ENCODE data around the gene ADGRB3.

ADGRB3 gene

DNA sequence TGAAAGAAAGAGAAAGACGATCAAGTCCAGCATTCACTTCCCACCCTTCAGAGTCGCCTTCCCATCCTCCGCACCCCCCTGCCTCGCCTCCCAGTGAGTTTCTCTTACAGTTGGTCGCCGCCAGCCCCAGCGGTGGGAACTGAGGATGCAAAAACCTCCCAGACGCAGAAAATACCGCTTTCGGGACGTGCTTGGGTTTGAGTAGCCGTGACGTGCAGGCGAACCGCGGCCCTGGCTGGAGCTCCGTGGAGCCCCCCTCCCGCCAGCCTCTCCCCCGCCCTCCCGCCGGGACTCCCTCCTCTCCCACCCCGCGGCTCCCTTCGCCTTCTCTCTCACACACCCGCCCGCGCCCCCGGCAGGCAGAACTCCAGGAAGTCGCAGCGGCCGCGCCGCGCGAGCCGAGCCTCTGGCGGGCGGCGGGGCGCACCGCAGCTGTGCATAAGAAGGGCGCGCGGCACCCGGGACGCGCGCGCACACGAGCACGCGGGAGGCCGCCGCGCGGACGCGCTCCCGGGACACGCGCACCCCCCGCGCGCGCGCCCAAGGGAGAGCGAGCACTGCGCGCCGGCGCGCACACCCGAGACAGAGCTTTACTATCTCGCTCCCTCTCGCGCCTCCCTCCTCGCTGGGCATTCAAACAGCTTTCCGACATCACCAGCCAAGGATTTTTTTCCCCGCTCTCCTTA is at the start of gene ADGRB3:
Gene ADGRB3, plus strand, starts transcription at position 557 of the 686 bp plus-strand sequence. CDS start 3,394 bp downstream, outside the sequence.
- DNase-seq (ENCODE audit: low read depth) = peak; percentile 62
- peak within 1 kb of the TSS; percentile 65 for H3K4me3 ChIP-seq (ENCODE audit: low read depth, low read length)

DNA sequence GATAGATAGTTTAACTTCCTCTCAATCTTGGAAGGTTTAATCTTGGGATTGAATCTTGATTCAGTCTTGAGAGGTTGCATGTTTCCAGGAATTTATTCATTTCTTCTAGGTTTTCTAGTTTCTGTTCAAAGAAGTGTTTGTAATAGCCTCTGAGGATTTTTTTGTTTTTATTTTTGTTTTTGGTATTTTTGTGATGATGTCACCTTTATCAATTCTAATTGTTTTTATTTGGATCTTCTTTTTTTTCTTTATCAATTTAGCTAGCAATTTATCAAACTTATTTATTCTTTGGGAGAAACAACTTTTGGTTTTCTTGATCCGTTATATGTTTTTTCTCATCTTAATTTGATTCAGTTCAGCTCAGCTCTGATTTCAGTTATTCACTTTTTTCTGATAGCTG is 41.5 kb upstream of the ADGRB3 start:
- no peak for DNase-seq (ENCODE audit: low read depth)
- no peak overlapping the region for H3K4me3 ChIP-seq (ENCODE audit: low read depth, low read length)

DNA sequence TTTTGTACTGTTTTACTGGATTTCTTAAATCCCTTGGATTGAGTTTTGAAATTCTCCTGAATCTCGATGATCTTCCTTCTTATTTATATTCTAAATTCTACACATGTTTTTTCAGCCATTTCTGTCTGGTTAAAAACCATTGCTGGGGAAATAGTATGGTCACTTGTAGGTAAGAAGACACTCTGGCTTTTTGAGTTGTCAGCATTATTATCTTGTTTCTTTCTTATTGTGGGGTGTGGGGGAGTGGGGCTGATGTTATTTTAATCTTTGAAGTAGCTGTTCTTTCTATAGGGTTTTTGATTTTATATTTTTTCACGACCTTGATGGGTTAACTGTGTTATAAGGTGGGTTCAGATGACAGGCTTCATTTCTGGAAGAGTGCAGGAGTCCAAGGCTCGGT is 37.4 kb upstream of the ADGRB3 start:
- no peak for DNase-seq (ENCODE audit: low read depth)
- H3K4me3 ChIP-seq (ENCODE audit: low read depth, low read length) = no peak overlapping the region

DNA sequence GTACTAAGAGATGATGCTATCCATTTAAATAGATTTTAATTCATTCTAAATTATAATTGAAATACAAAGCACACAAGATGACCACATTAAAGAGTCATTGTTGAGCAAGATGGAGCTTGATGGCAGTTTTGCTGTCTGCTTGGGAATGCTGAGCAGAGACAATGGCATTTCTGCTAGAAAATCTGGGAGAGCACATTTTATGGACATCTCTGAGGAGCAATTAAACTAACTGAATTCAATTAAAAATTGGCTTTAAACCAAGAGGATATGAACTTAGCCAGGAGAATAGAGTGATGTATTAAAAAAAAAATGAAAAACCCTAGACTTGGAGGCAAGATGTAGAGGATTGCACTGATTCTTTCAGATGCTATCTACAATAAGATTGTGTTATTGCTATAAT is 19.1 kb upstream of the ADGRB3 start:
- no peak for DNase-seq (ENCODE audit: low read depth)
- no peak overlapping the region for H3K4me3 ChIP-seq (ENCODE audit: low read depth, low read length)

DNA sequence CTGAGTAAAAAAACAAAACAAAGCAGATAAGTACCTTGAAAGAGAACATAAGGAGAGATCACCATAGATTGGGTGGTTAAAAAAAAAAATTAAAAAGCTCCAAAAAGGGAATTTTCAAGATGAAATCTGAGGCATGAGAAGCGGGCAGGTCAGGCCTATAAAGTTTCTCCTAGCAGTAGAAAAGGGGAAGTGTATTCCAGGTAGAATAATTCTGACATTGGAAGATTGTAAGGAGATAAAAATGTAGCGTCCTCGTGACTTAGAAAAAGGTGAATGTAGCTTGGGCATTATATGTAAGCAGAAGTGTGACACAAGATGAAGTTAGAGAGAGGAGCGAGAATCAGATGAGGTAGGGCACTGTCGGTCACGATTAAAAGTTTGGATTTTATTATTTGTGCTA is 9.1 kb upstream of the ADGRB3 start:
- DNase-seq (ENCODE audit: low read depth) = no peak

DNA sequence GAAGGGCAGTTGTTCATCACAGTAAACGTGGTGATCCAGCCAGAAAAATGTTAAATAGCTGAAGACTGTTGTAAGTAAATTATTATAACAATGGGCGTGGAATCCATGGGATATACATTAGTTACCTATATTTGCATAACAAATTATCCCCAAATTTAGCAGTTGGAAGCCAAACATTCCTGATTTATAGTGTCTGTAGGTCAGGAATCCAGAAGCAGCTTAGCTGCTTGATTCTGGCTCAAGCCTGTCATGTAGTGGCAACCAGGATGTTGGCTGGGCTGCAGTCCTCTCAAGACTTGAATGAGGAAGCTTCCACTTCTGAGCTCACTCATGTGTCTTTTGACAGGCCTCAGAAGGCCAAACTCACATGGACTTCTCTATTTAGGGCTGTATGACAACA is 6.9 kb upstream of the ADGRB3 start:
- DNase-seq (ENCODE audit: low read depth) = no peak
- H3K4me3 ChIP-seq (ENCODE audit: low read depth, low read length) = no peak overlapping the region

More for the DNA sequence above, 9.1 kb upstream of the ADGRB3 start:
- no peak overlapping the region for H3K4me3 ChIP-seq (ENCODE audit: low read depth, low read length)

DNA sequence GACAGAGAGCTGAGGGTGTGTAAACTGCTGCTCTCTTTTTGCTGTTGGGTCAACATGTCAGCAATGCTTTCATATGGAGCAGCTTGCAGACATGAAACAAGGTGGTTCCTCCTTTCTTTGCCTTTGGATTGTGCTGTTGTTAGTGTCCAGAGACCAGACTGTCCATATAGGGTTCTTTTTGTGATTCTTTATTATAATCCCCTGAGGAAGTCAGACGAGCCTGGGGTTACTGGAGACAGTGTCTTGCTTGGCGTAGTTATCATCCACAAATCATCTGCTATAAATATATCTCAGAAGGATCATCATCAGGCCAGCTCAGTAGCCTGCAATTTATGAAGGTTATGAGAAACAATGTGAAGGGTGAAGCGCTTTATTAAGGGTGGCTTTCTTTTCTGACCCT is 2.3 kb upstream of the ADGRB3 start:
- no peak for DNase-seq (ENCODE audit: low read depth)
- no peak overlapping the region for H3K4me3 ChIP-seq (ENCODE audit: low read depth, low read length)

DNA sequence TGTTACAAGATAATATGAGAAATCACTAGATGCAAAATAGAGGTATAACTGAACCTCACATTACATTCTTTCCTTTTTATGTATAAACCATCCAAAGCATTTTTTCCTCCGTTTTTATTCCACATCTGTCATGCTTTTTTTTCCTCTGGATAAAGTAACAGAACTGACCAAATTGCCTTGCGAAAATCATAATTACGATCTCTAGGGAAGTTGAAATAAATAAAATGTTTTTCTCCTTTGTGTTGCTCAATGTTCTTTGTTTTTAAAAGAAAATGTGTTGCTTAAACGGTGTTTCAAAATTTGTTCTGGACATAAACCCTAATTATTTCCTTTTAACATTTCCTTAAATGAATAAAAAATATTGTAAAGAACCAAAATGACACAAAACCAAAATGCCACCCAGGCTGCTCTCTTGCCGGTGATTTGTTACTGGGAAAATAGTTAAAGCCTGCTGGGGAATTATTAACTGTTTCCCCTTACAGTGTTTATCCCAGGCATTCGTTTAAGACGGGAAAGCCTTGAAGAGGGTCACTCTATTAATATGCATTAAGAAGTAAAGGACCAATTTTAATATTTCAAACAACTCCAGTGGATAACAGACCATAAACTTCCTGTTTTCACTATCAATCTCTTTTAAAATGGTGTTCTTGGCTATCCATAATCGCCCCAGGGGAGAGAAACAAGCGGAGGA is 1.7 kb upstream of the ADGRB3 start:
- no peak overlapping the region for H3K4me3 ChIP-seq (ENCODE audit: low read depth, low read length)
- DNase-seq (ENCODE audit: low read depth) = no peak

DNA sequence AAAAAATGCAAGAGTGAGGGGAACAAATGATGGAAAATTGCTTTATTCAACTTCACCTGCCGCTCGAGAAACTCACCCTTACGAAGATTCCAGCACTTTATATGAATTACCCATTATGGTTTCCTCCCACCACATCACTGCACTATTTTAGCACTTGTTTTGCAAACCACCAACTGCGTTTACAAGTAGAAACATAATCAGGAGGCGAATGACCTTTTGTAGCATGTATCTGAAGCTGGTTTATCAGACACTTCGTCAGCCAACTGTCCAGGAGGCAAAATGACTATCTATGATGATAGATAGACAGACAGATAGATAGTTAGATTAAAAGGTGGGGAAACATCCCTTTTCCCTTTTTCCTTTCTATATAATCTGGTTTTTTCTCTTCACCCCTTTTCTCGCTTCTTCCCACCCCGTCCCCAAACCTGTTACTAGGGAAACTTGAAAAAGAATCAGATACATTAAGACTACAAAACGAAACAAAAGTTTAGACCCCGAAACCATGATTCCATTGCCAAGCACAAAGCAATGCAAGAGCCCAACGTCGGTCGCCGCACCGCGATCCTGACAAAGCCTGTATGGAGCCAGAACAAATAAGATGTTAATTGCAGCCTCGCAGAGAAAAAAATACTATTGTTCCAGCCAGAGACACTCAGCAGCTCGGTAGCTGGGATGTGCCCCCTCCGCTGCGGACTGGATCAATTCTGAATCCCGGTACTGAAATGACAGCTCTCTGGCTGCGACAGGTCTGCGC is 933 bp upstream of the ADGRB3 start:
- no peak for DNase-seq (ENCODE audit: low read depth)
- H3K4me3 ChIP-seq (ENCODE audit: low read depth, low read length) = peak overlapping the region; percentile 65

DNA sequence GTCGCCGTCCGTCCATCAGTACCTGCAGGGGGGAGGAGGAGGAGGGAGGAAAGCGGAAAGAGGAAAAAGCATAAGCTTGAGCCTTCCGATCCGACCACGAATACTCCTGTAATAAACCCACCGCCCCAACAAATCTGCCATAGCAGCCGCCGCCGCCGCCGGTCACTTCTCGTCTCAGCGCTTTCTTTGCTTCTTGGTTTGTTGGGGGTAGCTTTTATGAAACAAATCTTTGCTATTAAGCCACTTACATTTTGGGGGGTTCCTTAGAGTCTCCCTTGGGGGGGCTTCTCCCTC is 277 bp downstream of the ADGRB3 start:
- peak overlapping the region; percentile 65 for H3K4me3 ChIP-seq (ENCODE audit: low read depth, low read length)
- no peak for DNase-seq (ENCODE audit: low read depth)

DNA sequence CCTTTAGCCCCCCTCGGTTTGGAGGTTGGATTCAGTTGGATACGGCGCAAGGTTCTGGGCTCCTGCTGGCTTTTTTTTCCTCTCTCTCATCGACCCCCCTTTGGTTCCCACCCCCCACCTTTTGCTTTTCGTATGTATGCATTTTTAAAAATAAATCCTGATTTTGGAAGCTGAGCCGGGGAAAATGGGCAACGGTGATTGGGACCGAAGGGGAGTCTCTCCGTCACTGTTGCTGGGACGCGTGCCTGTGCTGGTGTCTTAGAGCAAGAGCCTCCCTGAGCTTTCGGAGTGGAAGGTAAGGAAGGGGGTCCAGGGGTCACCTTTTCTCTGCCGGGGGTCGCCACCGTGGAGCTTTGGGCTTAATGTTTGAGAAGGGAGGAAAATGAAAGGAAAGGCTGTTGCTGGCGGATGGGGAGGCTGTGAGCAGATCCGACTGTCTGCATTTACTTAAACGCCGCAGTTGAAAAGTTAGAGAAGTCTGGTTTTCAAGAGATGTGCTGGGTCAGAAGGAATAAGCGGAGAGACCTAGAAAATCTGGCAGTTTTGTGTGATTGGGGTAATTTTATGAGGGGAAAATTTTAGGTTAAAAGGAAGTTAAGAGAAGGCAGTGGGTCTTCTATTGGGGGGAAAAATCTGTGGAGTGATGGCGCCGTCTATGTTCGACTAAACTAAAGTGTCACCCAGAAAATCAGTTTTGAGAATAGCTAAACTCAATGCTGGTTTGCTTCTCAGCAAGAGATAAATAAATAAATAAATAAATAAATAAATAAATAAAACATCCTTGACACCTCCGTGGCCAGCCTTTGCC is 828 bp downstream of the ADGRB3 start:
- DNase-seq (ENCODE audit: low read depth) = no peak
- H3K4me3 ChIP-seq (ENCODE audit: low read depth, low read length) = peak overlapping the region; percentile 65

DNA sequence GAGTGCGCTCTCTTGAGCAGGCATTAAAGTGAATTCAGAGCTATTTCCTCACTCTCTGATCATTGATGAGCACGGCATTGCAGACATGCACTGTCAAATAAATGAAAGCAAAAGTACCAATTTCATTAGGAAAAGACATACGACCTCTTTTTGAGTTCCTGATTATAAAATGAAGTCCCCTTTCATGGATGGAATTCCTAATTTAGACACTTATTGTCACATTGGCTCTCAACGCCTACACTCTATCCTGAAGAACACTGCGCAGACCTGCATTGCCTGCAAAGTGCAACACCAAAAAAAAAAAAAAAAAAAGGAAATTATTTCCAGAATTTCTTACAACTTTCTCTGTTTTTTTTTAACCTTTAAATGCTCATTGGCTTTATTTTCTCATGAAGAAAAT is 1.6 kb downstream of the ADGRB3 start:
- peak overlapping the region; percentile 65 for H3K4me3 ChIP-seq (ENCODE audit: low read depth, low read length)
- DNase-seq (ENCODE audit: low read depth) = no peak

DNA sequence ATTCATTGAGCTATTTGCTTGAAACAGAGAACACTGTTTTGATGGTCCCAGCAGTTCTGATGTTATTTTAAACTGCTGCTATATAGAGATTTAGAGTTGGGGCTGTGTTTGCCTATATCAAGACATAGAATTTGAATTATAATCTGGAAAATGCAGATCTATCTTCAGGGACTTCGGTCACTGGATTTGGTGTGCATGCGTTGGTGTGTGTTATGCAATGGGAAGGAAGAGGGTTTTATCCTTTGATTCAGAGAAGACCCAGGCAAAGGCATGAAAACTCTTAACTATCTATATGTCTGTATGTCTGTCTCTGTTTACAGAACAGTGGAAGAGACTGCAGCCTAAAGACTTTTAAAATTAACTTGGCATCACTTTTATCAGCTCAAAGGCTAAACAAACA is 2.0 kb downstream of the ADGRB3 start:
- H3K4me3 ChIP-seq (ENCODE audit: low read depth, low read length) = no peak overlapping the region
- no peak for DNase-seq (ENCODE audit: low read depth)

DNA sequence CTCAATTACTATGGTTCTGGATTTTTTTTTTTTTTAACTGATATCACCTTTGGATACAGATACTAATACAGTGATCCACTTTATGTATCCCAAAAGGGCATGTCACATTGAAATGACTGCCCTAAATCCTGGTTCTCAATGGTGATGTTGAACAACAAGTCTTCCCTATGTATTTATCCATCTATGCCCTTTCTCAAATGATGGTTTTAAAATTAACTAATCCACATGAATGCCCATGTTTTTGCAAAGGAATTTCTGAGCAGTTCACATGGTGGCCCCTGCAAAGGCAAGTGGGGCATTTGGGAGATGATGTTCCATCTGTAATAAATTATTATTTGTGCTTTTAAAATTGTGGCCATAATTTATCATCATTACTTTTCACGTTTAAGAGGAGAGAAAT is 2.7 kb downstream of the ADGRB3 start:
- H3K4me3 ChIP-seq (ENCODE audit: low read depth, low read length) = no peak overlapping the region
- DNase-seq (ENCODE audit: low read depth) = no peak

DNA sequence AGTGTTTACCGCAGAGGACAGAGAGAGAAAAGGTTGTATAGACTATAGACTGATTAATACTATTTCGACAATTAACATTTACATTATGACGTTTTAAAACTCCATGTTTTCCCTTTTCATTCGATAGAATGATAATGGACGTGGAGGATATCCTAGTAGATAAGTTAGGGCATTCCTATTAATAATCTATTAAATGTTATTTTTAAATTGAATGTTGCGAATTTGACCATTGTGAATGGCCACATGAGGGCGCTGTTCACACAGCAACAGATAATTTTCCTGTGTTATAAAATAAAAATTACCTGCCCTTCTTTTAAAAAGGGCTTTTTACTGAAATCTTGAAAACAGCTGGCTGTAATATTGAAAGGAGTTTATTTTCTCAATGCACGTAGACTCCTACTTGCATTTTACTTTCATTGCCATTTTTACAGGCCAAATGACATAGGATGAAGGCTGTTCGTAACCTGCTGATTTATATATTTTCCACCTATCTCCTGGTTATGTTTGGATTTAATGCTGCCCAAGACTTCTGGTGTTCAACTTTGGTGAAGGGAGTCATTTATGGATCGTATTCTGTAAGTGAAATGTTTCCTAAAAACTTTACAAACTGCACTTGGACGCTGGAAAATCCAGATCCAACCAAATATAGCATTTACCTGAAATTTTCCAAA is 3.3 kb downstream of the ADGRB3 start:
- no peak overlapping the region for H3K4me3 ChIP-seq (ENCODE audit: low read depth, low read length)
- DNase-seq (ENCODE audit: low read depth) = no peak

DNA sequence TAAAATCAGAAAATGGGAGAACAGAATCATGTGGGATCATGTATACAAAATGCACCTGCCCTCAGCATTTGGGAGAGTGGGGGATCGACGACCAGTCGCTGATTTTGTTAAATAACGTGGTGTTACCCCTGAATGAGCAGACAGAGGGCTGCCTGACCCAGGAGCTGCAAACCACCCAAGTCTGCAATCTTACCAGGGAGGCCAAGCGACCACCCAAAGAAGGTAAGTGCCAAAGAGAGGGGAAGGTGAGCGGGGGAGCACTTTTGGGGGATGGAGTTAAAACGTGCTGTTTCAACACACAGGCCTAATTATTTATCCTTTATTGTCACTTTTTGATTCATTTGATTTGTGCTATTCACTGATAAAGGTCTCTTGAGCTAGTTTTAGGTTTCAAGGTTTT is 4.1 kb downstream of the ADGRB3 start:
- no peak for DNase-seq (ENCODE audit: low read depth)
- no peak overlapping the region for H3K4me3 ChIP-seq (ENCODE audit: low read depth, low read length)

DNA sequence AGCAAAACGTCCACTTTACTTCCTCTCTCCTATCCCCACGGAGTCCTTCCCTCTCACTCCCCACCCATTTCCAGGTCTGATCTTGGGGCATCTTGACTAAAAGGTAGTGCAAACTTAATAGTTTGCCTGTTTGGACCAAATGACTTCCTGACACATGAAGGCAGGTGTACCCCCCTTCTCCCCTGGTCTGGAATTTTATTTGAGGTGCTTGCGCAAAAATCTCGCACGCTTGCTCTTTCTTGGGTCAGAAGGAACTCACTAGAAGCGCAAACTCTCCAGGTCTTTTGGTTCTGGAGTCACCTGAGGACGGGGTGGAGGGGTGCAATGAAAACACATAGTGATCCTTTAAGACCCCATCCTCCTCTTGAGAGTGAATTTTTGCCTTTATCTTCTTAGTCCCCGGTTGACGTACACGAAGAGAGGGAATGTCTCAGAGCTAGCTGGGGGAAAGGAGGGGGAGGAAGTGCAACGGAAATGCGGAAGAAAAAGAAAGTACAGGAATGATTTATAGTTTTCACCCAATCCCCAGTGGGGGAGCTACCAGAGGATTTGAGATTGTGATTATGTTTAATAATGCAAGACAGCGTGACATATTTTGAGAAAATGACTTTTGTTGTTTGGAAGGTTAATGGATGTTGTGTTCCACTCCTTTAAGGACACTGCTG is 4.9 kb downstream of the ADGRB3 start:
- H3K4me3 ChIP-seq (ENCODE audit: low read depth, low read length) = no peak overlapping the region
- DNase-seq (ENCODE audit: low read depth) = no peak

DNA sequence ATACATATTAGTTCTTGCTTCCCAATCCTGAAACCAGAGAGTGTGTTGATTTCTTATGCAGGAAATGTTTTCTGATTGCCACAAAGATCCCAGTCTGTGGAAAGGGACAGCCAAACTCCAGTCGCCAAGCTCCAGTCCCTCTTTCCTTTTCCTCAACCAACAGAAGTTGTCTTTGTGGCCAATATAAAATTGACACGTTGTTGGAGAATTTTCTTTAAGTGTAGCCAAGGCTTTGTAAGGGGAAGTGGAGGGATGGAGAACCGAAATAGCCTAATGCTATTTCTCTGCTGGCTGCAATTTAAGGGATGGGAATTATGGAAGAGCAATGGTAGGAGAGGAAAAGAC is 5.4 kb downstream of the ADGRB3 start:
- H3K4me3 ChIP-seq (ENCODE audit: low read depth, low read length) = no peak overlapping the region
- no peak for DNase-seq (ENCODE audit: low read depth)

DNA sequence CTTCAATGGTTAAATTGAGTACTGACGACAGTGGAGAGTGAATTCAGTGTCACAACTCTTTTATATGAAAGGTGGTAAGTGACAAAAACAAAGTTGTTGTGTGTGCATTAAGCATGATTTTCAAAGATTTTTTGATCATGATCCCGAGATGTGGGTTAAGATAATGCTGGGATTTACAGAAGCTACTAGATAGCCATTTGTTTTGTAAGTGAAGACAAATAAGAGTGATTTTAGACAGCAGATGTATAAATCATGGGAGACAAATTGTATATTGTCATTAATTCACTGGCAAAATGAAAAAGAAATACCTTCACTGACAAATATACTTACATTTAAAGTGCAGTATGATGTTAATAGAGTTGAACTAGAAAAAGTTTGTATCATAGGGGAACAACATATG is 6.1 kb downstream of the ADGRB3 start:
- no peak for DNase-seq (ENCODE audit: low read depth)
- no peak overlapping the region for H3K4me3 ChIP-seq (ENCODE audit: low read depth, low read length)
